ENCODE measurements around the gene ELMOD1. TPM values are rescaled to one million over a fixed set of nuclear protein-coding genes. Genes with fewer than 3 reads are reported as not detected.

Gene ELMOD1
- total RNA-seq, result 0.34 TPM in 1 of 2 replicates, not detected in the other

GRCh38 chr11:107590460-107591377 lies at the start of gene ELMOD1:
TSS of gene ELMOD1 (plus strand) at chr11:107591147. CDS start at chr11:107618190, 27,043 bp downstream.

GRCh38 chr11:107565219-107565937 lies 25.6 kb upstream of the ELMOD1 start, which contains the start of gene ALKBH8:
TSS of gene ALKBH8 (minus strand) at chr11:107565735. CDS start at chr11:107560893, 4,842 bp downstream.

GRCh38 chr11:107711861-107712755 lies 121.2 kb downstream of the ELMOD1 start, which contains the start of gene SLN:
TSS of gene SLN (minus strand) at chr11:107712056.

Other genes with a start within 250 kb of the ELMOD1 start
- 17.4 and 18.1 TPM in 2 replicates for gene CWF19L2, start 133.3 kb upstream of the ELMOD1 start, total RNA-seq
- 9.9 and 13.5 TPM in 2 replicates for gene ALKBH8, start 25.4 kb upstream of the ELMOD1 start, total RNA-seq
- gene SLN, start 120.9 kb downstream of the ELMOD1 start, total RNA-seq, result not detected in 2 replicates